DOHH2 (cell line): ENCODE results near the gene PEPD.

Experiments
- H3F3A ChIP-seq: fragments of 200-600 bp; sonication (generic), shearing (Covaris generic); 2 replicates; pipeline ENCODE4 v1.6.0; 2016; ENCODE audit warnings: antibody characterized with exemption, mild to moderate bottlenecking; ENCODE audit not compliant: control insufficient read depth, insufficient read depth
- H3K27ac ChIP-seq: fragments of 200-600 bp; sonication (generic); 2 replicates; pipeline ENCODE4 v1.5.1; 2014; ENCODE audit warnings: low read depth, mild to moderate bottlenecking, low read length, moderate library complexity
- H3K27me3 ChIP-seq: fragments of 200-600 bp; sonication (generic); 2 replicates; pipeline ENCODE4 v1.6.1; 2014; ENCODE audit warnings: mild to moderate bottlenecking, low read length, mixed read lengths; ENCODE audit not compliant: control insufficient read depth
- H3K36me3 ChIP-seq: fragments of 200-600 bp; sonication (generic); 2 replicates; pipeline ENCODE4 v1.6.1; 2014; ENCODE audit warnings: mild to moderate bottlenecking, low read length, moderate library complexity, mixed read lengths; ENCODE audit not compliant: control insufficient read depth
- H3K4me1 ChIP-seq: fragments of 200-600 bp; sonication (generic); 2 replicates; pipeline ENCODE4 v1.6.1; 2014; ENCODE audit warnings: mild to moderate bottlenecking, low read length, mixed read lengths; ENCODE audit not compliant: control insufficient read depth
- H3K4me2 ChIP-seq: fragments of 200-600 bp; sonication (generic); 2 replicates; pipeline ENCODE4 v1.6.0; 2014; ENCODE audit warnings: mild to moderate bottlenecking, low read length, moderate library complexity
- H3K4me3 ChIP-seq: fragments of 200-600 bp; sonication (generic); 2 replicates; pipeline ENCODE4 v1.5.1; 2014; ENCODE audit warnings: mild to moderate bottlenecking, low read length, mixed read lengths
- H3K79me2 ChIP-seq: fragments of 200-600 bp; sonication (generic); 2 replicates; pipeline ENCODE4 v1.6.1; 2014; ENCODE audit warnings: mild to moderate bottlenecking, low read length, mixed read lengths; ENCODE audit not compliant: control insufficient read depth
- H3K9me2 ChIP-seq: fragments of 200-600 bp; sonication (generic); replicated peaks from 2 replicates; pipeline ENCODE4 v1.6.1; 2014; ENCODE audit warnings: mild to moderate bottlenecking, low read length, mixed read lengths; ENCODE audit not compliant: control insufficient read depth
- H3K9me3 ChIP-seq: fragments of 200-600 bp; sonication (generic); 2 replicates; pipeline ENCODE4 v1.6.1; 2014; ENCODE audit warnings: antibody characterized with exemption, low read length, mixed read lengths; ENCODE audit not compliant: control insufficient read depth, insufficient read depth
- H4K20me1 ChIP-seq: fragments of 200-600 bp; sonication (generic); 2 replicates; pipeline ENCODE4 v1.6.0; 2014; ENCODE audit warnings: low read depth, mild to moderate bottlenecking, antibody characterized with exemption, low read length, moderate library complexity; ENCODE audit not compliant: control insufficient read depth, insufficient read depth
- CTCF ChIP-seq: fragments of 200-600 bp; sonication (generic); IDR thresholded peaks from one replicate; pipeline ENCODE4 v1.5.1; 2014; ENCODE audit warnings: antibody characterized with exemption, mild to moderate bottlenecking, low read depth, low read length; ENCODE audit not compliant: poor library complexity, severe bottlenecking
- EZH2phosphoT487 ChIP-seq: fragments of 200-600 bp; sonication (generic); IDR thresholded peaks from 2 replicates; pipeline ENCODE4 v1.6.1; 2017; ENCODE audit warnings: borderline replicate concordance, mild to moderate bottlenecking, antibody characterized with exemption, low read length, moderate library complexity, mixed read lengths

PEPD gene

GRCh38 chr19:33368074-33368864 is 153.3 kb downstream of the PEPD start:
- H3K27ac ChIP-seq = no peak overlapping the region
- peaks cover 11% of the 10 kb centered on the region for H3K4me1 ChIP-seq
- peaks cover 34% of the 10 kb centered on the region for H3K27me3 ChIP-seq
- no peak overlapping the region for H3K4me2 ChIP-seq
- no peaks in the 10 kb centered on the region for H3K79me2 ChIP-seq
- H3K36me3 ChIP-seq = no peaks in the 10 kb centered on the region
- TF ChIP-seq EZH2phosphoT487 (no peak), CTCF (no peak)
- no peaks in the 10 kb centered on the region for H3K9me2 ChIP-seq
- H3F3A ChIP-seq = peaks cover 5% of the 10 kb centered on the region; the same call in 1 of the 2 replicates
- no peaks in the 10 kb centered on the region for H3K9me3 ChIP-seq
- H3K4me3 ChIP-seq = no peak overlapping the region
- no peaks in the 10 kb centered on the region for H4K20me1 ChIP-seq

GRCh38 chr19:33366897-33367296 is 154.7 kb downstream of the PEPD start:
- Histone ChIP-seq H3K9me3 (no peaks in the 10 kb centered on the region), H3K4me3 (no peak overlapping the region), H3K4me2 (no peak overlapping the region), H3K27ac (no peak overlapping the region), H4K20me1 (no peaks in the 10 kb centered on the region), H3K36me3 (no peaks in the 10 kb centered on the region), H3K4me1 (peaks cover 2% of the 10 kb centered on the region), H3K27me3 (peaks cover 34% of the 10 kb centered on the region), H3F3A (peaks cover 2% of the 10 kb centered on the region; the same call in 1 of the 2 replicates), H3K79me2 (no peaks in the 10 kb centered on the region), H3K9me2 (no peaks in the 10 kb centered on the region)
- TF ChIP-seq CTCF = no peak
- TF ChIP-seq EZH2phosphoT487 = no peak

GRCh38 chr19:33366127-33366526 is 155.5 kb downstream of the PEPD start:
- H3K27me3 ChIP-seq = peaks cover 32% of the 10 kb centered on the region
- no peak overlapping the region for H3K4me2 ChIP-seq
- H3K36me3 ChIP-seq = no peaks in the 10 kb centered on the region
- TF ChIP-seq EZH2phosphoT487 = no peak
- no peak for TF ChIP-seq CTCF
- H3K79me2 ChIP-seq = no peaks in the 10 kb centered on the region
- H3K9me3 ChIP-seq = no peaks in the 10 kb centered on the region
- H3K4me1 ChIP-seq = no peaks in the 10 kb centered on the region
- H3F3A ChIP-seq = no peaks in the 10 kb centered on the region
- no peak overlapping the region for H3K4me3 ChIP-seq
- no peaks in the 10 kb centered on the region for H4K20me1 ChIP-seq
- no peak overlapping the region for H3K27ac ChIP-seq
- H3K9me2 ChIP-seq = no peaks in the 10 kb centered on the region
